Hippocampal formation (tissue), 2 donors: Measurements from ENCODE around the gene GLCCI1.

ENCODE experiments used
- DNase-seq, 2 donors: peaks; one replicate each; lab custom pipeline; 2025; lab: John Stamatoyannopoulos, UW

GLCCI1 gene

GRCh38 chr7:8130663-8131062 is 162.1 kb downstream of the GLCCI1 start:
- no peak for DNase-seq

GRCh38 chr7:8131694-8132605 is 163.4 kb downstream of the GLCCI1 start:
- no peak for DNase-seq

- DNase-seq = no peak
These were observed 164.7 kb downstream of the GLCCI1 start for GRCh38 chr7:8133188-8133848.

- no peak for DNase-seq
These were observed 165.6 kb downstream of the GLCCI1 start for GRCh38 chr7:8134089-8134733.

DNA sequence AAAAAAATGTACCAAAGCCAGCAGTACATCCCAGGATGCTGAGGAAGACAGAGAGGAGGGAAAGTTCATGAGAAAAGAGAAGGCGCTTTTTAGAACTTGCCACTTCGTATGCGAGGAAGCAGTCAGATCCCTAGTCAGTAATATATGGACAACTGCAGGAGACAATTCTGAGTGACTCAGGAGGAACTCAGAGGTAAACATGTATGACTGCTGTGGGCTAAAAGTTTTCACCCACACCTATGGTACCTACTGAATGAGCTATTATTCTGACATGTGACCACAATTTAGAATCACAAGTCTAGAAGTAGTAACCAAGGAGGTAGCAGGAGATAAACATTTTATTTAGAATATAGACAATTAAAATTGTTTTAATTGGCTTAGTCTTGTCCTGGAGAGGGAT is 166.8 kb downstream of the GLCCI1 start:
- DNase-seq = no peak

GRCh38 chr7:8136051-8136730 is 167.6 kb downstream of the GLCCI1 start:
- no peak for DNase-seq
